NAMALWA (cell line): Measurements from ENCODE around the gene PEX11A.
"Not testable (repeated sequence)": the region's sequence is repeated elsewhere in the genome, so short reads cannot be mapped to it uniquely, and the experiment has no call there.

Experiments used
- DNase-seq: peaks from one replicate; pipeline ENCODE4 v3.0.0-alpha.2; 2015; ENCODE audit warnings: low spot score

PEX11A gene, protein sequence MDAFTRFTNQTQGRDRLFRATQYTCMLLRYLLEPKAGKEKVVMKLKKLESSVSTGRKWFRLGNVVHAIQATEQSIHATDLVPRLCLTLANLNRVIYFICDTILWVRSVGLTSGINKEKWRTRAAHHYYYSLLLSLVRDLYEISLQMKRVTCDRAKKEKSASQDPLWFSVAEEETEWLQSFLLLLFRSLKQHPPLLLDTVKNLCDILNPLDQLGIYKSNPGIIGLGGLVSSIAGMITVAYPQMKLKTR

DNA sequence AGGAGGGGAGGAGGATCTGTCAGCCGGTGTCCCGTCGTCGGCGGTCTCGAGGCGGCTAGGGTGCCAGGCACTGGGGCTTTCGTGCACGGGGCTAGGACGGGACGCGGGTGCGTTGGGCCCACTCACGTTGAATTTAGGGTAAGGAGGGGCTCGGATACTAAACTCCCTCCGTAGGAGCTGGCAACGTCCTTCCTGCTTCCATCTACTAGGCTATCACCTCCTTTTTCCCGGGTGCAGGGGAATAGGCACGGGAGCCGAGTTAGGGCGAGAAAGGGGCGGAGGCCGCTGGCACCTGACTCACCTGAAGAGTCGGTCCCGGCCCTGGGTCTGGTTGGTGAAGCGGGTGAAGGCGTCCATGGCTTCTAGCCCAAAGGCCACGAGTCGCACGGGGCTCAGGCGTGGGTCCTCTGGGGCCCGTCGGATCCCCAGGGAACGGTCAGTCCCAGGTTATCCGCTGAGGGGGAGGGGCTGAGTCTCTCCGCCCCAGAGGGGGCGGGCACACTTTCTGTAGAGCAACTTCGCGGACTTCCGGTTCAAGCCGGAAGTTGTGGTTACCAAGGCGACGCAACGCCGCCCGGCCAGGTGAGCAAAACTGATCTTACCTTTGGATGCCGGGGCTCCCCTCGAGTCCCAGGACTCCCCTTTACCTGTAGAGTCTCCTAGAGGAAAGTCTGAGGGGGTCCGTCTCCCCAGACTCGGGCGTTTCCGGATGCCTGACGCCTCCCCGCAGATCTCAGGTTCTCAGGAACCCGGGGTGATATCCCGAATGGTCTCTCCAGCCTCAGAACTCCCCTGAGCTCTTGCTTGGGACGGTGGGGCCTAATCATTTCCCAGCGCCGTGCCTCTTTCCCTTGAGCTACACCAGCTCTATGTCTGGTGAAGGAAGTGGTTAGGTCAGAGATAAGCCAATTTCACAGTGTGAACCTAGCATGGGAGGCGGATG is at the start of gene PEX11A, which contains the start of gene WDR93:
Gene PEX11A (minus strand): TSS at position 479 of the 943 bp plus-strand sequence. CDS start 122 bp downstream, at position 357.
Gene WDR93 (plus strand): TSS at position 536 of the 943 bp plus-strand sequence. CDS start 10,936 bp downstream, outside the sequence.
- peak; percentile 62 for DNase-seq

DNA sequence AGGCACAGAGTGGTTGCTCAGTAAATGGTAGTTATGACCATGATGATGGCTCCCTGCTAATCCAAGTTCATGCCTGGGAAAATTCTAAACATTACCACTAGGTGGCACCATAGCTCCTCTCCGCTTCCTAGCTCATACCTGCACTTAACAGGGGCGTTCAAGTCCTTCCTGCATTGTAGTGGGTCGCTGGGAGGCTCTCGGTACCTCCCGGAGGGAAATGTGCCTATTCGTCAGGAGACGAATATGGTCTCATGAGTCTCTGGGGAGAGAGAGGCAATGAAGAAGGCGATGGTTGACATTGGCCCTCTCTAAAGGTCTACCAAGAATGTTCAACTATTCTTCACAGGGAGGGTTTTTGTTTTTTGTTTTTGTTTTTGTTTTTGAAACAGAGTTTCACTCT is 49.6 kb upstream of the PEX11A start:
- DNase-seq, result peak; percentile 88

DNA sequence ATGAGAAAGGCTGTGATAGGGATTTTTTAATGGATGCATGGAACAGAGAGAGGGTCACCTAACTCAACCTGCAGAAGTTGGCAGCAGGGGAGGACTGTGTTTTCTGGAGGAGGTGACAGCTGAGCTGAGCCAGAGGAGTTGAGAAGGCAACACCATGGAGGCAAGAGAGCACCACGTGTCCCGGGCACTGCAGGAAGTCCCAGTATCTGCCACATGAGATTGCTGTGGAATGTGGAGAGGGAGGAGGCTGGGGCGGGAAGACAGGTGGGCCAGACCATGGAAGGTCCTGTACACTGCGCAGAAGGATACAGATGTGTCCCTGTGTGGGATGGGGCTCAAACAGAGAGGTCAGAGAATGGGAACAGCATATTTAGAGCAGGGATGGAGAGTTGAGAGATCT is 45.2 kb upstream of the PEX11A start:
- DNase-seq, result no peak

DNA sequence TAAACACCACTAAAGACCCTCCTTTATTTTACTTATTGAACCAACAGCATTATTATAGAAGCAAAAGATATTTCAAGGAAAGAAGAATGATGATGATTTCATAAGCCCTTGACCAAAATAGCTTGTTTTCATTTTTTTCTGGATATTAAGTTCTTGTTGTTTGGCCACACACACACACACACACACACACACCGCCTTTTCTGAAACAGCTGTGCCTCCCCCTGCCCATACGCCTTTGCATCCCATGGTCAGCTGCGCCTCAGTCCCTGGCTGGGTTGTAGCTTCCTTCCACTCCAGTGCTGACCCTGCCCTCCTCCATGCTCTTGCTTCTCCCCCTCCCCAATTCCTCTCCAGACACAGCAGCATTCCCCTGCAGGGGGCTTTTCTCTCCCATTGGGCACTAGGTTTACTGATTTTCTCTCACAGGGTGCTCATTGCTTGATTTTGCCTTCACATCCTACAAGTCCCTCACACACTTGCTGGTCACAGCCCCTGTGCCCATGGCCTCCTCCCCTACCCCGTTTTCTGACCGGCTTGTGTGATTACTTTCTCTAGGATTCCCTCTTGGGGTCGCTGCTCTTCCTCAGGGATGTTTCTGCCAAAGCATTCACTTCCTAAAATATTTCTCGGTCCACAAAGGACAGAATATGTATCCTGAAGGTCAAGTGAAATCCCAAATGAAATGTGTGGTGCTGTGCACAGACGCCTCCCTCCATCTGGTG is 42.1 kb upstream of the PEX11A start:
- DNase-seq, result no peak

DNA sequence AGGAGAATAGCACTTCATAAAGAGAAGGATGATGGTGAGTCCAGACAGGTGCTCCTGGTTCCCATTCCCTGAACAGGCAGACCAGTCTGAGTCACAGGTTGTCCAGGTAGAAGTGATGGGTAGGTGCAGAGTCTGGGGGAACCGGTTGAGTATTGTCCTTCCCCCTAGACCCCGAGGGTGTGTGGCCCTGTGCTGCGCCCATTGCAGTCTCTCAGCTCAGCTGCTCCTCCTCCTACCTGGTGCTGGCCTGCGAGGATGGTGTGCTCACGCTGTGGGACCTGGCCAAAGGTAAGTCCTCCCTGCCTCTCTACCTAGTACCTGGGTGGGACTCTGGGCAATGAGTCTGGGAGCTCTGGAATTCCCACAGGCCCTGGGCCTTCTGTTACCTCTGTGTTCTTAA is 40.7 kb upstream of the PEX11A start:
- DNase-seq, result no peak

DNA sequence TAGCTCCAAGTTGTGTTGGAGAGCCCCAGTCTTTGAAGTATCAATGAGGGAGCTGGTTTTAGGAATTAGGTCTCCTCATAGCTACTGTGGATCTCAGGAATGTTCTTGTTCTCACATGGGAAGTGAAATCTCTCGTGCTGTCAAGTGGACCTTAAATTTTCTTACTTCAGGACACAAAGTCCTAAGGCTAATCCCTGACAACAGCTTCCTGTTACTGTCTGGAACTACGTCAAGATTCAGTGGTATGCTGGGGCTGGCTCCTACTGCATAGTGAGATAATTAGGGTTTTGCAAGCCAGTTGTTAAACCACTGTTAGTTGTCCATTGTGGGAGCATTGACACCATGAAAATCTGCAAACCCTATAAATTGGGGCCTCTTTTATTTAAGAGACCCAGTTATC is 37.7 kb upstream of the PEX11A start:
- no peak for DNase-seq

DNA sequence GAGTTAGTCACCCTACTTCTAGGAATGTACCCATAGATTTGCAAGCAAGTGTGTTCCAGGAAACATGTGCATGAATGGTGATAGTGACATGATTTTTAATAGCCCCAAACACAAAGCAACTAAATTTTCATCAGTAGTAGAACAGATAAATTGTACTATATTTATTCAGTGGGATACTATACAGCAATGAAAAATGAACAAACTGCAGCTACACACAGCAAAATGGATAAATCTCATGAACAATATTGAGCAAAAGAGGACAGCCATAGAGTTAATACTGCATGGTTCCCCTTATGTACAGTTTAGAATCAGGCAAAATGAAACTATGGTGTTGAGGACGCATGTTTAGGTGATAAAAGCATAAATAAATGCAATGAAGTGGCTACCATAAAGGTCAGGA is 34.5 kb upstream of the PEX11A start:
- DNase-seq, result no peak

DNA sequence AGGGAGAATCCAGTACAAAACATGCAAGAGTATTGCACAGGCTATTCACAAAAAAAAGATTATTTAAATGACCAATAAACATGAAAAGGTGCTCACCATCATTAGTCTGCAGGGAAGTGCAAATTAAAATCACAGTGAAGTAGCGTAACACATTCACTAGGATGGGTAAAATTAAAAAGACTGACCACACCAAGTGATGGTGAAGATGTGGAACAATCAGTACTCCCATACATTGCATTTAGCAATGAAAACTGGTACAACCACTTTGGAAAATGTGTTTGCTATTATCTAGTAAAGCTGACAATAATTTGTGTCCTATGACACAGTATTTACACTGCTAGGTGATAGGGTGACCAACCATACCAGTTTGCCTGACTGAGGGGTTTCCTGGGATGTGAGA is 34.1 kb upstream of the PEX11A start:
- no peak for DNase-seq

DNA sequence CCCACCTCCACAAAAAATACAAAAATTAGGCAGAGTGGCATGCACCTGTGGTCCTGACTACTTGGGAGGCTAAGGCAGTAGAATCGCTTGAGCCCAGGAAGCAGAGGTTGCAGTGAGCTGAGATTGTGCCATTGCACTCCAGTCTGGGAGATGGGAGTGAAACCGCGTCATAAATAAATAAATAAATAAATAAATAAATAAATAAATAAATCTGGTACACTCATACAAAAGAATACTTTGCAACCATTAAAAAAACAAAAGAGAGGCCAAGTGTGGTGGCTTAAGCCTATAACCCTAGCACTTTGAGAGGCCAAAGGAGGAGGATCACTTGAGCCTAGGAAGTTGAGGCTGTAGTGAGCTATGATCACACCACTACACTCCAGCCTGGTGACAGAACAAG is 32.5 kb upstream of the PEX11A start:
- DNase-seq, result no peak

DNA sequence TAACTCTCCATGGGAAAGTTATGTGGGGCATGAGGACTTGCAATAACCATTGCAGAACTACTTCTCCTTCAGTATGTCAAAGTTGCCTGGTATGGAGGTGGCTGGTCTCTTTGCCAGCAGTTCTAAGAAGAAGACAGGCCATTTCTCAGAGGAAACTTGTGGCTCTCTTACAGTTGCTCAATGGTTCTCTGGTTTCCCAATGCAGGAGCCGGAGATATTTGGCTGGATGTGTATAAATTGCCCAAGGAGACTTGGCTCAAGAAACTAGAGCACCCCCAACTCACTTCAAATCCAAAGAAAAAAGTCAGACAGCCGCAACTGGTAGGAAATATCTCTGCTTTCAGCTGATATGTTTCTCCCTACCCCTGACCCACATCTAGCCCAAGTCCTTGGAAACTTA is 24.2 kb upstream of the PEX11A start:
- DNase-seq, result no peak

DNA sequence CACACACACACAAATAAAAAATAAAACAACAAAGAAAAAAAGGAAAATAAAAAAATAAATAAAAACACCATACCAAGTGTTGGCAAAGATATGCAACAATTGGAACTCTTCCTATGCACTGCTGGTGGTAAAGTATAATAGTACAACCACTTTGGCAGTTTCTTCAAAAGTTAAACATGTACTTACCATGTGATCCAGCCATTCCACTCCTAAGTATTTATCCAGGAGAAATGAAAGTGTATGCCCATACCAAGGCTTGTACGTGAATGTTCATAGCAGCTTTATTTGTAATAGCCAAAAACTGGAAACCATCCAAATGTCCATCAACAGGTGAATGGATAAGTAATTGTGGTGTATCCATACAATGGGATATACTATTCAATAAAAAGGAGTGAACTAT is 17.0 kb upstream of the PEX11A start:
- no peak for DNase-seq

DNA sequence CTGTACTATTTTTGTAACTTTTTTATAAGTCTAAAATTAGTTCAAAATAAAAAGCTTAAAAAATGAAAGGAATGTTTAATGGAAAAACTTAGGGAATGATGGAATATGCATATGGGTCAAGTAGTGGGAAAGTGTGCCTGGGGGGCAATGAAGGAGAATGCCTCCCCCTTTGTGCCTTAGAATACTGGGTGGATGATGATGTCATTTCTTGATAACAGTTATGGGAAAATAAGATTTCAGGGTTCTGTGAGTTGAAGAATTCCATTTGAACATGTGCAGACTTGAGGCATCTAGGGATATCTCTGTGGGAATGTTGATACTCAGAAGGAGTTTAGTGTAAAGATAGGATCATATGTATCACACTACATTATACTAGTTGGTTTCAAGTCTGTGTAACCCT is 13.9 kb upstream of the PEX11A start:
- no peak for DNase-seq

DNA sequence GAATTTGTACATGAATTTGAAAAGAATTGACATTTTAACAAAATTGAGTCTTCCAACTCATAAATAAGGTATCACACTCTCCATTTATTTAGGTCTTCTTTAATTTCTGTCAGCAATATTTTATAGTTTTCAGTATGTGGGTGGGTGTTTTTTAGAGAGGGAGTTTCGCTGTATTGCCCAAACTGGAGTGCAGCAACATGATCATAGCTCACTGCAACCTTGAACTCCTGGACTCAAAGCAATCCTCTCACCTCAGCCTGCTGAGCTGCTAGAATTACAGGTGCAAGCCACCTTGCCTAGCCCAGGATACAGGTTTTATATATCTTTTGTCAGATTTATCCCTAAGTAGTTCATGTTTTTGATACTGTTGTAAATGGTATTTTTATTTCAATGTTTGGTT is 4.6 kb upstream of the PEX11A start:
- no peak for DNase-seq

DNA sequence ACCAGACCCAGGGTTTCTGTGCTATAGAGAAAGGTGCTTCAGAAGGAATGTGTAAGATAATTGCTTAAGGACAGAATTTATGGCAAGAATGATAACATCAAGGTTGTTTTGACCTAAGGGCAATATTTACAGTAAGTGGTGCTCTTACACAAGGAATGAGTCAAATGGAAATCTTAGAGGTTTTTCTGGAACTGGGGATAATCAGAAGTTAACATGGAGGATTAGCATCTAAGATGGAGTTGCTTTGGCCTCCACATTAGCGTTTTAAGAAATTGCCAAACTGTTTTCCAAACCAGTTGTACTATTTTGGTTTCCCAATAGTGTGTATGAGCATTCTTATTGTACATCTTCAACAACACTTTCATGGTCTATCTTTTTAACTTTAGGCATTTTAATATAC is 3.1 kb upstream of the PEX11A start:
- no peak for DNase-seq

DNA sequence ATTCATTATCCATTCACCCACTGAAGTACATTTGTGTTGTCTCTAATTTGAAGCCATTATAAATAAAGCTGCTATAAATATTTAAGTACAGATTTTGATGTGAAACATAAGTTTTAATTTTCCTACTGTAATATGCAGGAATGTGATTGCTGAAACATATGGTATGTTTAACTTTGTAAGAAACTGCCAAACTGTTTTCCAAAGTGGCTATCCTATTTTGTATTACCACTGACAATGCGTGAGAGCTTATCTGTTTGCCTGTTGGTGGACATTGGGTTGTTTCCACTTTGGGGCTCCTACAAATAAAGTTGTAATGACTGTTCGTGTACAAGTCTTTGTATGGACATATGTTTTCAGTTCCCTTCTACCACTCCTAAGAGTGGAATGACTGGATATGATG is 2.5 kb upstream of the PEX11A start:
- no peak for DNase-seq

DNA sequence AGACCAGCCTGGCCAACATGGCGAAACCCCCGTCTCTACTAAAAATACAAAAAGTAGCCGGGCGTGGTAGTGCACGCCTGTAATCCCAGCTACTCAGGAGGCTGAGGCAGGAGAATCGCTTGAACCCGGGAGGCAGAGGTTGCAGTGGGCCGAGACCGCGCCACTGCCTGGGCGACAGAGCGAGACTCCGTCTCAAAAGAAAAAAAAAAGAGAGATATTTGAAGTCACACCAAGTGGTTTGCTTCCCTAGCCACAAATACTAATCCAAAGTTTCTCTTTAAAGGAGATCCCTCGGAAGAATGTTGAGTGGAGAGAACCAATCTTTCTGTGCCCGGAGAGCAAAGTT is 651 bp downstream of the PEX11A start:
- DNase-seq, result not testable (repeated sequence)

DNA sequence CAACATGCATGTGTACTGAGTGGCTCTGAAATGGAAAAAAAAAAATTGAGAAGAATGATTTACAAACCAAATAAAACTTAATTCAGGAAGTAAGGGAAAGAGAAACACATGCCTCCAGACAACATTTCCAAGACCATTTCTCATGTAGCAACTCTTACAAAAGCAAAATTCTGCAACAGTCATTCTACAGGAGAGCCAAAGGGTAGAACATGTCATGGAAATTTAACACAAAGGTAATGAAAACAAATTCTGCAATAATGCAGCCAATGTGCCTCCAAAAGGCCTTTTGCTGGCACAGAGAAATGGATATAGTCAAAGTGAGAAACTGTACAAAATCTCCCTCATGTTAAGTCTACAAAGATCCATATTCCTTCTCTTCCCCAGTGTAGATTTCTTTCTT is 4.0 kb downstream of the PEX11A start:
- DNase-seq, result no peak

DNA sequence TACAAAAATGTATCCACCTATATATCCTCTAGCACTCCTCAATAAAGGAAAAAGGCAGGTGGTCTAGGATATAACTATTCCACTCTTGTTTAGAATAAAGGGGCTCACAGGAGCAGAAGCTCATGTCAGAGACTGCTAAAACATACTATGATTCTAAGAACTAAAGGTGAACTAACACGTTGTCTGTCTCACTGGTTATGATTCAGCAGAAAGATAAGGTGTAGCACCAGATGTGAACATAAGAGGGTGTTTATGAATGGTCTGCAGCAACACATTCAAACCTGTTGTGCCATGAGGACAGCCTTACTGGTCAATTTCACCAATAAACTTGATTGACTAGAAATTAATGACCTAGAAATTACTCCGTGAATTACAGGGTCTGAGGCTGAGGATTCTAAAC is 4.6 kb downstream of the PEX11A start:
- no peak for DNase-seq

DNA sequence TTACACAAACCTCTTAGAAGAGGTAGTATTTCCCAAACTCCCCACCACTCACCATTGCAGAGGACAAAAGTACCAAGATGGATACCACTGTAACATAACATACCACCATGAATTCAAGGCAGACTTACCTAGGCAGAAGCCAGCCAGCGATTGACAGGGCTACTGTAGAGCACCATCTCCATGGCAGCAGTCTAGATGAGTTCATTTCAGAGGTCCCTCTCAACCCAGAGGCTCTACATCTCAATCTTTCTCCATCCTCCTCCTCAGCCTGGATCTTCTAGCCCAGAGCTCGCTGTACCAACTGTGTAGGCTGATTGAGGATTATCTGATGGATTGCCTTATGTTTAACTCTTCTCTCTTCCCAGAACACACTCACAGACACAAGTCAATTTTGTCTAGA is 9.4 kb downstream of the PEX11A start:
- no peak for DNase-seq

DNA sequence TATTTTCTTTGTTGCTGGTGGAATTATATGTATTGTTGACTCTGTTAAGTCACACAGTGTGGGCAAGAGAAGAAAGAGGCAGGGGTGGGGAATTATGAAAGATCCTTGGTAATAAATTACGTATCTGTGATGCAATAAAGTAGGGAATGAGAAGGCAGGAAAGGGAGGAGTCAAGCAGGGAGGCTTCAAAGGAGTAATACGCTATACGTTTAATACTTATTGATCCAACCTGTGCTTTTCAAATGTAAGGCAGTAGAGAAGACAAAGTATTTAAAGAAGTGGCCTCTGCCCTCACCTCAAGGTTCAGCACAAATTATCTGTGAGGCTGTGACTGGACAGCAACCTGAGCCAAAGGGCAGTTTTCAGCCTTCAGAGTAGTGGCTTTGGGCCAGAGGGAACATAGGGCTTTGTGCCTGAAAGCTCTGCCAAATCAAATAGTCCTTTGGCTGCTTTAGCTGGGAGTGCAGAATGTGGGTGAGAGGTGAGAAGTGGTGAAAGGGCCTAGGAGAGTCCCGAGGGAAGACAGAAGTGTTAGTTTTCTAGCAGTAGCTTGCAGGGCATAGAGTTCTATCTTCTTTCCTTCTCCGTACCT is 10.2 kb downstream of the PEX11A start:
- DNase-seq, result no peak

DNA sequence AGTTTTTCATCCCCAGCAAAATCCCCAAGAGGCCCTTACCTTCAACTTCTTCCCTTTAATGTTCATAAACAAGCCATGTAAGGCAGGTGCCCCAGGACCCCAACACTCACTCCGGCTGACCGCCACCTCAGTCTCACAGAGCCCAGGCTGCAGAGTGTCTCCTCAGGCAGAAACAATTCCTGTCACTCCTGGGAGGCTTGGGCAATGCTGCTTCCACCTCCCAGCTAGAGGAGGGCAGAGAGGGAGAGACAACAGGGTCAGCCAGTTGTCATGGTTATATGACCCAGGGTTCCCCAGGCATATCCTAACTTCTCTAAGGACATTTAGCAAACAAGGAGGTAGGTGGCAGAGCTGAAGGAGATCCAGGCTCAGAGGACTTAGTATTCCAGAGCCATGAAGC is 11.3 kb downstream of the PEX11A start, which contains the start of gene PLIN1:
Gene PLIN1 (minus strand): TSS at position 156 of the 400 bp plus-strand sequence. CDS start 1,878 bp downstream, outside the sequence.
- DNase-seq, result no peak

DNA sequence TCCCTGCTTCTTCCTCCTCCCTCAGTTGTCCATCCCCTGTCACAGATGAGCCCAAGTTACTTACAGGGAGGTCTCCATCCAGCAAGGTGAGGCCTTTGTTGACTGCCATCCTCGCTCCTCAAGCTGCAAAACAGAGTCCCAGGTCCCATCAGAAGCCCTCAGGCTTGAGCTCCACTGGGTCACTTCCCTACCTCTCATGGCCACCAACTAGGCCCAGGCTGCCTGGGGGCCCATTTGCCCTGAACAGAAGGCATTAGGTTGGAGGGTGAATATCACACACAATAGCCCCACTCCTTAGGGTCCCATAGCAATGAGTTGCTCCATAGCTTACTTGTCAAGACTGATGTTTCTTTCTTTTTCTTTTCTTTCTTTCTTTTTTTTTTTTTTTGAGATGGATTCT is 13.2 kb downstream of the PEX11A start:
- DNase-seq, result no peak
